GM19239 (cell line): ENCODE measurements around the gene CPD.

ENCODE experiments used
- DNase-seq: peaks from one replicate; pipeline ENCODE4 v3.0.0; 2011; ENCODE audit warnings: low spot score; ENCODE audit not compliant: insufficient read length
- FAIRE-seq: peaks from 2 replicates; lab custom pipeline; 2011; peaks lifted over from hg19 to GRCh38; lab: Jason Lieb, UNC

Gene CPD

GRCh38 chr17:30351735-30352134, 27.0 kb upstream of the CPD start:
- DNase-seq: no peak
- FAIRE-seq: no peak

- FAIRE-seq: no peak
- no peak for DNase-seq
These were observed 26.4 kb upstream of the CPD start for GRCh38 chr17:30352240-30352814.

- no peak for FAIRE-seq
- no peak for DNase-seq
These were observed 24.0 kb upstream of the CPD start for GRCh38 chr17:30354701-30355100.

GRCh38 chr17:30357476-30357875, 21.3 kb upstream of the CPD start:
- no peak for DNase-seq
- no peak for FAIRE-seq

GRCh38 chr17:30358055-30358760, 20.5 kb upstream of the CPD start:
- DNase-seq: no peak
- FAIRE-seq: no peak

GRCh38 chr17:30360086-30360808, 18.5 kb upstream of the CPD start:
- FAIRE-seq (no peak), DNase-seq (no peak)

GRCh38 chr17:30361766-30362279, 16.9 kb upstream of the CPD start:
- no peak for FAIRE-seq
- DNase-seq: no peak

- DNase-seq (peak; percentile 57), FAIRE-seq (peak; percentile 97)
These were observed 15.0 kb upstream of the CPD start for GRCh38 chr17:30363715-30364202.

GRCh38 chr17:30366536-30366935, 12.2 kb upstream of the CPD start:
- DNase-seq: no peak
- FAIRE-seq: no peak

GRCh38 chr17:30368912-30369720, 9.6 kb upstream of the CPD start:
- DNase-seq (no peak), FAIRE-seq (no peak)

GRCh38 chr17:30369995-30370394, 8.7 kb upstream of the CPD start:
- FAIRE-seq: no peak
- DNase-seq: no peak

GRCh38 chr17:30372755-30373154, 6.0 kb upstream of the CPD start:
- no peak for FAIRE-seq
- DNase-seq: no peak

- FAIRE-seq: no peak
These were observed 3.1 kb upstream of the CPD start for GRCh38 chr17:30375661-30376060.

GRCh38 chr17:30376621-30377452, 1.9 kb upstream of the CPD start:
- no peak for FAIRE-seq
- no peak for DNase-seq

More at GRCh38 chr17:30375661-30376060, 3.1 kb upstream of the CPD start:
- no peak for DNase-seq

- FAIRE-seq: no peak
These were observed 1.0 kb upstream of the CPD start for GRCh38 chr17:30377574-30378240.

GRCh38 chr17:30378241-30378824, 394 bp upstream of the CPD start:
- peak; percentile 88 for FAIRE-seq

More at GRCh38 chr17:30377574-30378240, 1.0 kb upstream of the CPD start:
- DNase-seq: no peak

GRCh38 chr17:30379303-30379902, 676 bp downstream of the CPD start:
- FAIRE-seq: no peak
- DNase-seq: no peak

More at GRCh38 chr17:30378241-30378824, 394 bp upstream of the CPD start:
- no peak for DNase-seq

GRCh38 chr17:30379903-30380381, 1.2 kb downstream of the CPD start:
- FAIRE-seq: peak; percentile 26

More at GRCh38 chr17:30379903-30380381, 1.2 kb downstream of the CPD start:
- no peak for DNase-seq
